Tongue (tissue), 2 donors: ENCODE measurements around the gene GRIN2A. TPM values are rescaled to one million over a fixed set of nuclear protein-coding genes. Genes with fewer than 3 reads are reported as not detected.
A peak's percentile ranks its signal among the peaks of the same experiment; 100 is the strongest.

ENCODE experiments used
- DNase-seq: peaks from one replicate; pipeline ENCODE4 v3.0.0-alpha.2; 2015
- total RNA-seq: library from RNA; depleted of rRNA; stranded (reverse); fragments of >200 nt; gene quantifications from one replicate; pipeline ENCODE4 v1.2.3, GENCODE V29; 2014

Gene GRIN2A
- total RNA-seq, 1 donor from 2014 or later, result 0.82 TPM

GRCh38 chr16:9817586-9817985 is 364.6 kb downstream of the GRIN2A start:
- no peak for DNase-seq

GRCh38 chr16:9816644-9817043 is 365.6 kb downstream of the GRIN2A start:
- DNase-seq, result no peak

GRCh38 chr16:9813665-9814064 is 368.6 kb downstream of the GRIN2A start:
- DNase-seq, result no peak

GRCh38 chr16:9808210-9808609 is 374.0 kb downstream of the GRIN2A start:
- DNase-seq, result no peak

- DNase-seq, result no peak
These were observed 374.9 kb downstream of the GRIN2A start for GRCh38 chr16:9807302-9807701.

- no peak for DNase-seq
These were observed 377.1 kb downstream of the GRIN2A start for GRCh38 chr16:9805109-9805508.

GRCh38 chr16:9802160-9802559 is 380.1 kb downstream of the GRIN2A start:
- DNase-seq, result no peak

- no peak for DNase-seq
These were observed 380.6 kb downstream of the GRIN2A start for GRCh38 chr16:9801651-9802050.

GRCh38 chr16:9800186-9800738 is 382.0 kb downstream of the GRIN2A start:
- DNase-seq, result peak; percentile 32

- DNase-seq, result no peak
These were observed 383.2 kb downstream of the GRIN2A start for GRCh38 chr16:9798952-9799580.

- DNase-seq, result no peak
These were observed 383.8 kb downstream of the GRIN2A start for GRCh38 chr16:9798474-9798873.

- peak; percentile 26 for DNase-seq
These were observed 384.9 kb downstream of the GRIN2A start for GRCh38 chr16:9797306-9797705.

- DNase-seq, result no peak
These were observed 388.6 kb downstream of the GRIN2A start for GRCh38 chr16:9793623-9794022.

- no peak for DNase-seq
These were observed 390.7 kb downstream of the GRIN2A start for GRCh38 chr16:9791556-9791955.

GRCh38 chr16:9790199-9790598 is 392.0 kb downstream of the GRIN2A start:
- no peak for DNase-seq

GRCh38 chr16:9787717-9788116 is 394.5 kb downstream of the GRIN2A start:
- no peak for DNase-seq

- no peak for DNase-seq
These were observed 401.4 kb downstream of the GRIN2A start for GRCh38 chr16:9780831-9781230.

GRCh38 chr16:9778849-9779248 is 403.4 kb downstream of the GRIN2A start:
- DNase-seq, result no peak

GRCh38 chr16:9775998-9776397 is 406.2 kb downstream of the GRIN2A start:
- no peak for DNase-seq

- no peak for DNase-seq
These were observed 408.9 kb downstream of the GRIN2A start for GRCh38 chr16:9773289-9773688.

GRCh38 chr16:9772526-9773225 is 409.6 kb downstream of the GRIN2A start:
- DNase-seq, result no peak

GRCh38 chr16:9766891-9767290 is 415.3 kb downstream of the GRIN2A start:
- no peak for DNase-seq

GRCh38 chr16:9763505-9763904 is 418.7 kb downstream of the GRIN2A start:
- no peak for DNase-seq

GRCh38 chr16:9761870-9762269 is 420.4 kb downstream of the GRIN2A start:
- DNase-seq, result no peak
